Hepatocyte (in vitro differentiated cells): ENCODE measurements around the gene SORBS2.

Experiments used
- CTCF ChIP-seq: fragments of 200-600 bp; sonication (generic); IDR thresholded peaks from 2 replicates; pipeline ENCODE4 v1.5.1; 2016; ENCODE audit warnings: antibody characterized with exemption, mild to moderate bottlenecking; ENCODE audit not compliant: poor library complexity
- EZH2 ChIP-seq: fragments of 200-600 bp; sonication (generic); IDR thresholded peaks from 2 replicates; pipeline ENCODE4 v1.6.1; 2016; ENCODE audit warnings: antibody characterized with exemption, mild to moderate bottlenecking, borderline replicate concordance
- EZH2phosphoT487 ChIP-seq: fragments of 200-600 bp; sonication (generic); IDR thresholded peaks from one replicate; pipeline ENCODE4 v1.6.1; 2018; ENCODE audit warnings: antibody characterized with exemption, mild to moderate bottlenecking, low read depth, moderate library complexity; ENCODE audit not compliant: unreplicated experiment, severe bottlenecking

DNA sequence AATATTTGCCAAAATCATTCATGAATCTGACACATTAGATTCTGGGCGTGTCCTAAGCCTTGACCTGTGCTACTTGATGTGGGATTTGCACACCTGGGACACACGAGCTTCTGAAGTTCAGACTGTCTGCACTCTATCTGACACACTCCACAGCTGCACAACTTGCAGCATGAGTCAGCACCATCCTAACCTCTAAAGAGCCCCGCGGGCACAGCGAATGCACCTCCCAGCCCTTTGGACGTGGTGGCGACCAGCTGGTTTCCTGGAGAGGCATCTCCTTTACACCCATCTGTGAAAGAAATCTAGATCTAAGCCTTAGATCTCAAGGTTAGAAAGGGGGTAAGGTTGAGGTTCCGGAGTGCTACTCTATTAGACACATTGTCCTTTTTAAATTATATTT is 69.2 kb downstream of the SORBS2 start:
- no peak for TF ChIP-seq EZH2
- no peak for TF ChIP-seq CTCF
- no peak for TF ChIP-seq EZH2phosphoT487
